ENCODE data around the gene ATXN7L1. TPM values are rescaled to one million over a fixed set of nuclear protein-coding genes. Genes with fewer than 3 reads are reported as not detected.
"Not testable (repeated sequence)": the region's sequence is repeated elsewhere in the genome, so short reads cannot be mapped to it uniquely, and the experiment has no call there.

ATXN7L1 gene
- total RNA-seq, 1 experiment from 2014 or later, result 24.3 TPM

DNA sequence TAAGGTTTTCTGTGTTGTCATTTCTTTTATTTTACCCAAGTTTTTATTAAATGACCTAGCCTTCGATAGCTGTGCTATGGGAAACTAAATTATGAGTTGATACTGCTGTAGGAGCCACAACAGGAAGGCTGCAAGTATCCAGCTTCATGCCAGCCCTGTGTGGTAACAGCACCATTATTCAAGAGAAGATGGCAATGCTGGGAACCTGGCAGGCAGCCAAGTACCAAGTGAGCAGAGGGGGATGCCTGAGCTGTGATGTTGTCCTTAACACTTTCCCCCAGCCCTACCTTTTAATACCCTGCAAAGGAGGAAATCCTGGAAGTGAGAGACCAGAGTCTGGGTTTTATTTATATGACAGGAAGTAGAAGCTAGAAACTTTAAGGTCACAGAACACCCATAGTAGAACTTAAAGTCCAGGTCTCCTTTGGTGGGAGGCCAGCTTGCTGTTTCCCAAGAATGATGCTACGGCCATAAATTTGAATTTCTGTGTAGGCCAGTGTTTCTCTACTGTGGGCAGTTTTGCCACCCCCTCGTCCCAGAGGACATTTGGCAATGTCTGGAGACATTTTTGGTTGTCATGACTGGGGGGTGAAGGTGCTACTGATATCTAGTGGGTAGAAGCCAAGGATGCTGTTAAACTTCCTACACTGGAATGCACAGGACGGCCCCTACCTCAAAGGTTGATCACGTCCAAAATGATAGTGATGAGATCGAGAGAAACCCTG is 9.2 kb upstream of the ATXN7L1 start:
- Histone ChIP-seq H3K23ac (ENCODE audit: insufficient read length, low read depth, low read length) (no peak overlapping the region), H4K20me1 (ENCODE audit: control insufficient read depth, insufficient read depth, insufficient read length) (no peaks in the 10 kb centered on the region), H3T11ph (ENCODE audit: low read length) (no peak overlapping the region), H3K79me1 (ENCODE audit: insufficient read depth, low read depth, low read length, poor library complexity, severe bottlenecking) (no peaks in the 10 kb centered on the region), H3K27ac (ENCODE audit: insufficient read length, low read depth, low read length) (no peak overlapping the region), H3K4ac (ENCODE audit: low read depth, low read length) (no peak overlapping the region), H3K18ac (ENCODE audit: insufficient read length, low read depth, low read length) (no peak overlapping the region), H2BK20ac (ENCODE audit: low read depth, low read length, poor library complexity, severe bottlenecking) (no peak overlapping the region), H3K9ac (ENCODE audit: extremely low read depth, insufficient read length, low read length) (no peak overlapping the region), H4K91ac (ENCODE audit: insufficient read length, low read depth, low read length) (no peak overlapping the region), H2BK12ac (ENCODE audit: insufficient read length, low read depth, low read length) (no peak overlapping the region), H3K27me3 (ENCODE audit: insufficient read depth, low read length) (no peaks in the 10 kb centered on the region), H2AFZ (ENCODE audit: low read length) (no peak overlapping the region), H2BK5ac (ENCODE audit: insufficient read length, low read length) (no peak overlapping the region), H3K23me2 (ENCODE audit: insufficient read length, low read depth, low read length, poor library complexity, severe bottlenecking) (no peaks in the 10 kb centered on the region), H3K14ac (ENCODE audit: insufficient read depth, low read length) (no peak overlapping the region), H4K5ac (ENCODE audit: insufficient read length, low read depth, low read length) (no peak overlapping the region), H3K4me1 (ENCODE audit: insufficient read depth, low read length) (0 out of 2 replicates have a peak, but pooled peaks cover 4% of the 10 kb centered on the region), H3K79me2 (ENCODE audit: insufficient read depth, low read length) (no peaks in the 10 kb centered on the region), H3K4me2 (ENCODE audit: insufficient read depth, insufficient read length, low read length) (no peak overlapping the region), H2BK15ac (ENCODE audit: low read depth, low read length) (no peak overlapping the region), H2BK120ac (ENCODE audit: low read depth, low read length, poor library complexity, severe bottlenecking) (no peak overlapping the region), H3K9me3 (ENCODE audit: control insufficient read depth, low read depth, low read length) (no peaks in the 10 kb centered on the region), H3K56ac (ENCODE audit: insufficient read length, low read depth, low read length) (no peak overlapping the region), H2AK5ac (ENCODE audit: insufficient read length, low read length) (no peak overlapping the region), H4K8ac (replicated peaks; ENCODE audit: insufficient read length, low read depth, low read length) (no peak overlapping the region)
- Mint-ChIP-seq H3K36me3 (ENCODE audit: insufficient read depth in 1 of 3, low read depth in 3 of 3) (peaks cover 0 to 11% (median 9%) of the 10 kb centered on the region in 3 experiments; a peak in 4 of 7 replicates), H3K27me3 (ENCODE audit: low read depth) (no peaks in the 10 kb centered on the region; the same call in 1 of the 2 replicates), H3K27ac (peak overlapping the region in 1 of 3 experiments; percentile 18; a peak in 1 of 7 replicates), H3K9me3 (peaks cover 0 to 3% of the 10 kb centered on the region in 2 experiments; a peak in 2 of 5 replicates), H3K4me3 (no peak overlapping the region), H3K4me1 (peaks cover 13 to 19% of the 10 kb centered on the region in 2 experiments)
- no peak for DNase-seq
- no CpG with 5 or more reads among the region's 6 CpGs for WGBS (ENCODE audit: extremely low coverage, insufficient read length, low lambda C conversion rate)
- TF ChIP-seq, protein P1, sequence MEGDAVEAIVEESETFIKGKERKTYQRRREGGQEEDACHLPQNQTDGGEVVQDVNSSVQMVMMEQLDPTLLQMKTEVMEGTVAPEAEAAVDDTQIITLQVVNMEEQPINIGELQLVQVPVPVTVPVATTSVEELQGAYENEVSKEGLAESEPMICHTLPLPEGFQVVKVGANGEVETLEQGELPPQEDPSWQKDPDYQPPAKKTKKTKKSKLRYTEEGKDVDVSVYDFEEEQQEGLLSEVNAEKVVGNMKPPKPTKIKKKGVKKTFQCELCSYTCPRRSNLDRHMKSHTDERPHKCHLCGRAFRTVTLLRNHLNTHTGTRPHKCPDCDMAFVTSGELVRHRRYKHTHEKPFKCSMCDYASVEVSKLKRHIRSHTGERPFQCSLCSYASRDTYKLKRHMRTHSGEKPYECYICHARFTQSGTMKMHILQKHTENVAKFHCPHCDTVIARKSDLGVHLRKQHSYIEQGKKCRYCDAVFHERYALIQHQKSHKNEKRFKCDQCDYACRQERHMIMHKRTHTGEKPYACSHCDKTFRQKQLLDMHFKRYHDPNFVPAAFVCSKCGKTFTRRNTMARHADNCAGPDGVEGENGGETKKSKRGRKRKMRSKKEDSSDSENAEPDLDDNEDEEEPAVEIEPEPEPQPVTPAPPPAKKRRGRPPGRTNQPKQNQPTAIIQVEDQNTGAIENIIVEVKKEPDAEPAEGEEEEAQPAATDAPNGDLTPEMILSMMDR (conservative IDR thresholded peaks at IDR 0.05), result no peak

DNA sequence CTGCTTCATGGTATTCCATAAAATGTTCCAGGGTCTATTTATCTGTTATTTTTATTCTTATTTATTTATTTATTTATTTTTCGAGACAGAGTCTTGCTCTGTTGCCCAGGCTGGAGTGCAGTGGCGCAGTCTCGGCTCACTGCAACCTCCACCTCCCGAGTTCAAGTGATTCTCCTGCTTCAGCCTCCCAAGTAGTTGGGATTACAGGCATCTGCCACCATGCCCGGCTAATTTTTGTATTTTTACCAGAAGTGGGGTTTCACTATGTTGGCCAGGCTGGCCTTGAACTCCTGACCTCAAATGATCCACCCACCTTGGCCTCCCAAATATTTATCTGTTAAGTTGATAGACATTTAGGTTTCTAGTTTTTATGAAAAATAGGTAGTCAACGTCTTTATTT is 6.8 kb upstream of the ATXN7L1 start:
- H3K27ac ChIP-seq (ENCODE audit: insufficient read length, low read depth, low read length); H3K27me3 ChIP-seq (ENCODE audit: insufficient read depth, low read length); H4K91ac ChIP-seq (ENCODE audit: insufficient read length, low read depth, low read length); H3K18ac ChIP-seq (ENCODE audit: insufficient read length, low read depth, low read length); H3K4me2 ChIP-seq (ENCODE audit: insufficient read depth, insufficient read length, low read length); H4K5ac ChIP-seq (ENCODE audit: insufficient read length, low read depth, low read length); H3K4me3 Mint-ChIP-seq; H2AK5ac ChIP-seq (ENCODE audit: insufficient read length, low read length); H3K79me2 ChIP-seq (ENCODE audit: insufficient read depth, low read length); H3K9ac ChIP-seq (ENCODE audit: extremely low read depth, insufficient read length, low read length); H3K9me3 ChIP-seq (ENCODE audit: control insufficient read depth, low read depth, low read length); H3K56ac ChIP-seq (ENCODE audit: insufficient read length, low read depth, low read length); H2BK5ac ChIP-seq (ENCODE audit: insufficient read length, low read length); H3K4me1 ChIP-seq (ENCODE audit: insufficient read depth, low read length); H3T11ph ChIP-seq (ENCODE audit: low read length); H3K27ac Mint-ChIP-seq; H3K79me1 ChIP-seq (ENCODE audit: insufficient read depth, low read depth, low read length, poor library complexity, severe bottlenecking); H3K23ac ChIP-seq (ENCODE audit: insufficient read length, low read depth, low read length); DNase-seq; H2BK12ac ChIP-seq (ENCODE audit: insufficient read length, low read depth, low read length); H4K8ac ChIP-seq (replicated peaks; ENCODE audit: insufficient read length, low read depth, low read length); H2BK20ac ChIP-seq (ENCODE audit: low read depth, low read length, poor library complexity, severe bottlenecking); H3K14ac ChIP-seq (ENCODE audit: insufficient read depth, low read length); H4K20me1 ChIP-seq (ENCODE audit: control insufficient read depth, insufficient read depth, insufficient read length); H3K4ac ChIP-seq (ENCODE audit: low read depth, low read length); H2BK15ac ChIP-seq (ENCODE audit: low read depth, low read length); H2BK120ac ChIP-seq (ENCODE audit: low read depth, low read length, poor library complexity, severe bottlenecking); H3K9me3 Mint-ChIP-seq; H3K23me2 ChIP-seq (ENCODE audit: insufficient read length, low read depth, low read length, poor library complexity, severe bottlenecking); H2AFZ ChIP-seq (ENCODE audit: low read length): not testable (repeated sequence)
- Mint-ChIP-seq H3K27me3 (ENCODE audit: low read depth) (peaks cover 11% of the 10 kb centered on the region), H3K36me3 (ENCODE audit: insufficient read depth in 1 of 3, low read depth in 3 of 3) (peaks cover 0 to 11% (median 9%) of the 10 kb centered on the region in 3 experiments; a peak in 4 of 7 replicates), H3K4me1 (peaks cover 26 to 35% of the 10 kb centered on the region in 2 experiments)
- WGBS (ENCODE audit: extremely low coverage, insufficient read length, low lambda C conversion rate), result no CpG with 5 or more reads among the region's 6 CpGs
